HG02938 (cell line): ENCODE data around the gene CDH16.

ENCODE experiments used
- ATAC-seq: cut with Tn5 transposase; IDR thresholded peaks from one replicate; pipeline ENCODE4 v1.9.1; 2021; ENCODE audit warnings: mild to moderate bottlenecking, moderate library complexity; ENCODE audit not compliant: unreplicated experiment

Gene CDH16

GRCh38 chr16:66930189-66930588 lies 11.5 kb upstream of the CDH16 start:
- no peak for ATAC-seq

GRCh38 chr16:66928702-66929388 lies 10.2 kb upstream of the CDH16 start:
- ATAC-seq: no peak

- ATAC-seq: no peak
These were observed 9.4 kb upstream of the CDH16 start for GRCh38 chr16:66927918-66928649.

GRCh38 chr16:66926961-66927436 lies 8.3 kb upstream of the CDH16 start:
- ATAC-seq: no peak

GRCh38 chr16:66926171-66926947 lies 7.7 kb upstream of the CDH16 start:
- no peak for ATAC-seq

- ATAC-seq: no peak
These were observed 6.7 kb upstream of the CDH16 start, which contains the start of gene RRAD for GRCh38 chr16:66925322-66925840. TSS of gene RRAD (minus strand) at chr16:66925535. CDS start at chr16:66925179, 356 bp downstream.

- no peak for ATAC-seq
These were observed 6.0 kb upstream of the CDH16 start for GRCh38 chr16:66924527-66925321.

- no peak for ATAC-seq
These were observed 5.2 kb upstream of the CDH16 start for GRCh38 chr16:66923866-66924265.

- ATAC-seq: no peak
These were observed 4.6 kb upstream of the CDH16 start for GRCh38 chr16:66923247-66923731.

GRCh38 chr16:66921729-66922450 lies 3.2 kb upstream of the CDH16 start:
- no peak for ATAC-seq

GRCh38 chr16:66920924-66921680 lies 2.4 kb upstream of the CDH16 start:
- no peak for ATAC-seq

GRCh38 chr16:66920299-66920590 lies 1.6 kb upstream of the CDH16 start:
- no peak for ATAC-seq

- no peak for ATAC-seq
These were observed 1.0 kb upstream of the CDH16 start for GRCh38 chr16:66919569-66920298.

- no peak for ATAC-seq
These were observed 330 bp downstream of the CDH16 start for GRCh38 chr16:66918355-66918754.

- no peak for ATAC-seq
These were observed 944 bp downstream of the CDH16 start for GRCh38 chr16:66917741-66918140.

- ATAC-seq: no peak
These were observed 2.2 kb downstream of the CDH16 start for GRCh38 chr16:66916518-66916917.

- ATAC-seq: no peak
These were observed 3.6 kb downstream of the CDH16 start for GRCh38 chr16:66915041-66915440.

GRCh38 chr16:66914541-66914940 lies 4.1 kb downstream of the CDH16 start:
- ATAC-seq: no peak
